ENCODE data around the gene CDH3. TPM values are rescaled to one million over a fixed set of nuclear protein-coding genes. Genes with fewer than 3 reads are reported as not detected.

Gene CDH3
- total and polyA plus RNA-seq, 8 donors = 1.6 to 28.6 (median 5.0) TPM; not detected in 2

GRCh38 chr16:68636818-68637217 is 8.3 kb upstream of the CDH3 start:
- DNase-seq = no peak
- intact Hi-C loops (cut with DNase I; ENCODE audit: low total_unique reads) = no loop called here
- peaks cover 0 to 17% (median 5%) of the 10 kb centered on the region in 4 donors for H3K4me1 ChIP-seq
- H3K27ac ChIP-seq = peak overlapping the region in 3 of 5 donors; percentile 2 to 46 (median 42)
- H3K36me3 ChIP-seq = no peaks in the 10 kb centered on the region
- WGBS, 5 donors = 30 to 60% (median 48%) methylated on average over 1 of the region's 1 CpG
- peaks cover 0 to 3% (median 0%) of the 10 kb centered on the region in 3 donors for H3K27me3 ChIP-seq
- no peak overlapping the region for H3K4me3 ChIP-seq
- no peak for TF ChIP-seq POLR2A (IDR thresholded peaks at IDR 0.05)
- TF ChIP-seq EP300 (IDR thresholded peaks at IDR 0.05) = no peak
- TF ChIP-seq CTCF (IDR thresholded peaks at IDR 0.05) = no peak
- TF ChIP-seq POLR2AphosphoS5 (IDR thresholded peaks at IDR 0.05) = no peak
- no peaks in the 10 kb centered on the region for H3K9me3 ChIP-seq

GRCh38 chr16:68640972-68641371 is 4.1 kb upstream of the CDH3 start:
- H3K36me3 ChIP-seq = no peaks in the 10 kb centered on the region
- DNase-seq = peak; percentile 29 to 56
- intact Hi-C loops (cut with DNase I; ENCODE audit: low total_unique reads) = no loop called here

GRCh38 chr16:68642047-68642435 is 3.1 kb upstream of the CDH3 start:
- no peak for TF ChIP-seq POLR2A (IDR thresholded peaks at IDR 0.05)
- TF ChIP-seq POLR2AphosphoS5 (IDR thresholded peaks at IDR 0.05) = no peak
- no peak for TF ChIP-seq CTCF (IDR thresholded peaks at IDR 0.05)
- TF ChIP-seq EP300 (IDR thresholded peaks at IDR 0.05) = no peak
- WGBS, 5 donors = 47 to 62% (median 61%) methylated on average over 10 of the region's 10 CpGs
- intact Hi-C loops (cut with DNase I; ENCODE audit: low total_unique reads) = no loop called here
- no peak for DNase-seq
- Histone ChIP-seq H3K27ac (peak overlapping the region in 1 of 5 donors; percentile 50), H3K4me1 (peaks cover 27 to 38% (median 32%) of the 10 kb centered on the region in 4 donors), H3K4me3 (peak overlapping the region in 1 of 4 donors; percentile 9), H3K9me3 (no peaks in the 10 kb centered on the region), H3K36me3 (no peaks in the 10 kb centered on the region), H3K27me3 (peaks cover 22 to 55% (median 42%) of the 10 kb centered on the region in 3 donors)

More at GRCh38 chr16:68640972-68641371, 4.1 kb upstream of the CDH3 start:
- H3K27me3 ChIP-seq = peaks cover 14 to 45% (median 33%) of the 10 kb centered on the region in 3 donors
- H3K4me3 ChIP-seq = no peak overlapping the region
- TF ChIP-seq POLR2A (IDR thresholded peaks at IDR 0.05) = no peak
- peak in 1 of 3 donors; percentile 22 for TF ChIP-seq POLR2AphosphoS5 (IDR thresholded peaks at IDR 0.05)
- H3K4me1 ChIP-seq = peaks cover 25 to 41% (median 32%) of the 10 kb centered on the region in 4 donors
- peak overlapping the region in 2 of 5 donors; percentile 44 to 59 for H3K27ac ChIP-seq
- 40 to 74% (median 48%) methylated on average over 3 of the region's 3 CpGs for WGBS, 5 donors
- H3K9me3 ChIP-seq = no peaks in the 10 kb centered on the region

GRCh38 chr16:68642436-68643101 is 2.5 kb upstream of the CDH3 start:
- H3K4me3 ChIP-seq = peak overlapping the region; percentile 9 to 31 (median 25)

More at GRCh38 chr16:68642436-68643101, 2.5 kb upstream of the CDH3 start:
- Histone ChIP-seq H3K4me1 (peaks cover 27 to 38% (median 32%) of the 10 kb centered on the region in 4 donors), H3K36me3 (no peaks in the 10 kb centered on the region), H3K9me3 (no peaks in the 10 kb centered on the region), H3K27me3 (peaks cover 22 to 61% (median 47%) of the 10 kb centered on the region in 3 donors), H3K27ac (peak overlapping the region in 3 of 5 donors; percentile 3 to 50 (median 10))
- 2 to 7% (median 4%) methylated on average over 18 to 51 of the region's 51 CpGs for WGBS, 5 donors
- no peak for TF ChIP-seq CTCF (IDR thresholded peaks at IDR 0.05)
- TF ChIP-seq EP300 (IDR thresholded peaks at IDR 0.05) = no peak
- TF ChIP-seq POLR2A (IDR thresholded peaks at IDR 0.05) = no peak
- TF ChIP-seq POLR2AphosphoS5 (IDR thresholded peaks at IDR 0.05) = no peak
- intact Hi-C loops (cut with DNase I; ENCODE audit: low total_unique reads) = no loop called here
- DNase-seq = peak in 1 of 2 donors; percentile 84

Data from stomach (tissue), 9 donors.